H1 (cell line): Measurements from ENCODE around the gene TCERG1L. TPM values are rescaled to one million over a fixed set of nuclear protein-coding genes. Genes with fewer than 3 reads are reported as not detected.

Experiments used
- ATF2 ChIP-seq: IDR thresholded peaks from 2 replicates; pipeline ENCODE4 v1.6.1; 2012; ENCODE audit warnings: low read length, inconsistent platforms
- BCL11A ChIP-seq, 2 experiments: IDR thresholded peaks; one replicate each; pipeline ENCODE4 v1.6.1; 2011; ENCODE audit warnings: low read depth in 2 of 2, low read length in 2 of 2, mild to moderate bottlenecking in 2 of 2
- CHD1 ChIP-seq: IDR thresholded peaks from 2 replicates; pipeline ENCODE4 v1.6.1; 2012; ENCODE audit warnings: low read depth, low read length, improper control_type of control experiment
- CHD2 ChIP-seq: IDR thresholded peaks from 2 replicates; pipeline ENCODE4 v1.6.1; 2012; ENCODE audit warnings: low read length, improper control_type of control experiment
- CREB1 ChIP-seq: IDR thresholded peaks from 2 replicates; pipeline ENCODE4 v1.6.1; 2012; ENCODE audit warnings: inconsistent platforms
- CTBP2 ChIP-seq: IDR thresholded peaks from 2 replicates; pipeline ENCODE4 v1.7.0; 2011; ENCODE audit warnings: borderline replicate concordance, mild to moderate bottlenecking, moderate library complexity, mixed read lengths, low read length; ENCODE audit not compliant: insufficient read depth, insufficient read length
- KDM1A ChIP-seq: fragments of 200-600, 300-600 bp; sonication (generic); IDR thresholded peaks from 2 replicates; pipeline ENCODE4 v1.7.1; 2016; ENCODE audit warnings: mild to moderate bottlenecking, low read length, borderline replicate concordance
- NANOG ChIP-seq: IDR thresholded peaks from 2 replicates; pipeline ENCODE4 v1.6.1; 2011; ENCODE audit warnings: low read length, low read depth, mild to moderate bottlenecking, inconsistent platforms; ENCODE audit not compliant: insufficient read depth, poor library complexity, severe bottlenecking
- POLR2AphosphoS5 ChIP-seq: IDR thresholded peaks from 2 replicates; pipeline ENCODE4 v1.6.1; 2011; ENCODE audit warnings: low read depth, low read length
- RAD21 ChIP-seq, 2 experiments: IDR thresholded peaks in 1 of 2; conservative IDR thresholded peaks in 1 of 2; 2 replicates each; pipeline ENCODE4 v1.6.1; 2011; ENCODE audit warnings: low read depth in 2 of 2, low read length in 2 of 2, improper control_type of control experiment in 1 of 2, inconsistent platforms in 1 of 2, mild to moderate bottlenecking in 1 of 2, moderate library complexity in 1 of 2
- RBBP5 ChIP-seq: IDR thresholded peaks from 2 replicates; pipeline ENCODE4 v1.7.1; 2012; ENCODE audit warnings: low read depth, mild to moderate bottlenecking, inconsistent platforms, low read length, moderate library complexity, borderline replicate concordance
- RNF2 ChIP-seq: fragments of 200-900, 300-1000 bp; sonication (generic); IDR thresholded peaks from 2 replicates; pipeline ENCODE4 v1.7.1; 2016; ENCODE audit warnings: borderline replicate concordance, low read depth, mild to moderate bottlenecking, antibody characterized with exemption, low read length; ENCODE audit not compliant: poor library complexity, severe bottlenecking; ENCODE audit errors: missing control alignments
- RXRA ChIP-seq: IDR thresholded peaks from 2 replicates; pipeline ENCODE4 v1.6.1; 2011; ENCODE audit warnings: low read depth, mild to moderate bottlenecking, low read length, moderate library complexity; ENCODE audit not compliant: insufficient read depth
- SAP30 ChIP-seq: fragments of 300-600 bp; sonication (generic); IDR thresholded peaks from 2 replicates; pipeline ENCODE4 v1.7.1; 2012; ENCODE audit warnings: low read length, moderate library complexity, mild to moderate bottlenecking, inconsistent platforms; ENCODE audit not compliant: insufficient read depth, insufficient replicate concordance
- SP1 ChIP-seq: IDR thresholded peaks from 2 replicates; pipeline ENCODE4 v1.6.1; 2011; ENCODE audit warnings: low read depth, low read length
- SP2 ChIP-seq: IDR thresholded peaks from 2 replicates; pipeline ENCODE4 v1.6.1; 2012; ENCODE audit warnings: mild to moderate bottlenecking, low read length, inconsistent platforms
- SRF ChIP-seq: IDR thresholded peaks from 2 replicates; pipeline ENCODE4 v1.6.1; 2011; ENCODE audit warnings: mild to moderate bottlenecking, low read depth, low read length, moderate library complexity
- SUZ12 ChIP-seq: fragments of 200-600 bp; sonication (generic); IDR thresholded peaks from 2 replicates; pipeline ENCODE4 v1.6.1; 2012; ENCODE audit warnings: mild to moderate bottlenecking, inconsistent platforms, low read length, moderate library complexity, mixed read lengths
- TAF7 ChIP-seq: optimal IDR thresholded peaks from 2 replicates; pipeline ENCODE3; 2011; ENCODE audit warnings: low read depth, mild to moderate bottlenecking, inconsistent platforms, low read length, moderate library complexity, borderline replicate concordance
- TBP ChIP-seq: IDR thresholded peaks from 2 replicates; pipeline ENCODE4 v1.6.1; 2011; ENCODE audit warnings: low read depth, low read length, improper control_type of control experiment
- TEAD4 ChIP-seq: IDR thresholded peaks from 2 replicates; pipeline ENCODE4 v1.6.1; 2012; ENCODE audit warnings: low read depth, low read length, inconsistent platforms, mixed read lengths
- YY1 ChIP-seq: IDR thresholded peaks from 2 replicates; pipeline ENCODE4 v1.6.1; 2011; ENCODE audit warnings: low read depth, mild to moderate bottlenecking, low read length
- polyA plus RNA-seq, 7 experiments: library from polyadenylated mRNA; depleted of rRNA in 3 of 7; stranded (reverse) in 5 of 7; unstranded in 2 of 7; fragments of >200 nt in 5 of 7; fragments of 200-250 nt in 2 of 7; gene quantifications; 1 replicate in 5 of 7; 2 replicates in 1 of 7; 4 replicates in 1 of 7; pipeline versions ENCODE4 v1.2.1 to v1.2.3, GENCODE V29; 2011 to 2013; ENCODE audit warnings: missing spikeins in 2 of 7, mixed read lengths in 2 of 7
- total RNA-seq: library from RNA; stranded (reverse); fragmentation: NEBNext Ultra II Directional; extraction: Animal tissue kit (Norgen Biotek cat#: 25700); gene quantifications from 2 replicates; pipeline ENCODE4 v1.2.1, GENCODE V29; 2021

The TCERG1L gene
- total and polyA plus RNA-seq, 2 of the 8 experiments (the other 6 are each of a cell fraction or from before 2014, with no cell fraction given) = 3.9 to 6.9 TPM

GRCh38 chr10:131311661-131312477 is at the start of gene TCERG1L (continued):
- TF ChIP-seq ATF2 (no peak), RNF2 (no peak), RAD21 (IDR thresholded peaks at IDR 0.05 in 1 of 2, conservative IDR thresholded peaks at IDR 0.05 in 1 of 2; ENCODE audit: low read depth in 2 of 2, low read length in 2 of 2) (peak in 1 of 2 experiments; percentile 13; a peak in 1 of 4 replicates), KDM1A (peak; percentile 92; the same call in 1 of the 2 replicates), TEAD4 (no peak), CHD2 (no peak), YY1 (0 out of 2 replicates have a peak, but pooled peaks have one; percentile 23), POLR2AphosphoS5 (no peak), SP1 (no peak), SAP30 (no peak), CTBP2 (no peak), TAF7 (no peak), BCL11A (IDR thresholded peaks at IDR 0.05; ENCODE audit: low read depth in 2 of 2, low read length in 2 of 2) (no peak), SUZ12 (no peak), CREB1 (no peak), TBP (peak; percentile 60; the same call in 1 of the 2 replicates), CHD1 (no peak), SRF (no peak), RXRA (no peak), RBBP5 (no peak), SP2 (no peak), NANOG (no peak)
